H1 (cell line): Measurements from ENCODE around the gene RPL21. TPM values are rescaled to one million over a fixed set of nuclear protein-coding genes. Genes with fewer than 3 reads are reported as not detected.

Experiments used
- CTCF ChIA-PET: fragments of 300-600 bp; sonication (Branson Sonifier 250); formaldehyde crosslinking; loops from one replicate; lab custom pipeline; 2021; ENCODE audit not compliant: partially characterized antibody; lab: Charles Lee
- POLR2A ChIA-PET: fragments of 300-600 bp; sonication (Branson Sonifier 250); formaldehyde crosslinking; loops from one replicate; lab custom pipeline; 2021; ENCODE audit warnings: inconsistent platforms; ENCODE audit not compliant: partially characterized antibody; lab: Charles Lee
- DNase-seq, 2 experiments: peaks; one replicate each; pipeline versions ENCODE4 v3.0.0 to v3.0.0-alpha.2; 2010 to 2022; ENCODE audit warnings: low spot score in 2 of 2, low read depth in 1 of 2, mixed read lengths in 1 of 2
- FAIRE-seq: peaks from 2 replicates; lab custom pipeline; 2011; peaks lifted over from hg19 to GRCh38; lab: Jason Lieb, UNC
- H2AFZ ChIP-seq: 2 replicates; pipeline ENCODE4 v1.8.1; 2012; ENCODE audit warnings: low read length, inconsistent platforms
- H2AK5ac ChIP-seq: 2 replicates; pipeline ENCODE4 v1.6.1; 2013; ENCODE audit warnings: low read depth, low read length
- H2BK120ac ChIP-seq: replicated peaks from 2 replicates; pipeline ENCODE3; 2013; ENCODE audit warnings: low read depth, low read length, inconsistent platforms
- H2BK12ac ChIP-seq: 2 replicates; pipeline ENCODE4 v1.6.1; 2013; ENCODE audit warnings: low read depth, low read length
- H2BK15ac ChIP-seq: 2 replicates; pipeline ENCODE4 v1.6.1; 2013; ENCODE audit warnings: low read length
- H2BK20ac ChIP-seq: 2 replicates; pipeline ENCODE4 v1.6.1; 2013; ENCODE audit warnings: low read length
- H2BK5ac ChIP-seq: 2 replicates; pipeline ENCODE4 v1.6.1; 2013; ENCODE audit warnings: low read depth, low read length
- H3K14ac ChIP-seq: 2 replicates; pipeline ENCODE4 v1.6.1; 2013; ENCODE audit warnings: inconsistent platforms; ENCODE audit not compliant: insufficient read length
- H3K18ac ChIP-seq: 2 replicates; pipeline ENCODE4 v1.6.1; 2013; ENCODE audit warnings: low read length; ENCODE audit errors: extremely low read depth
- H3K23ac ChIP-seq: 2 replicates; pipeline ENCODE4 v1.6.1; 2013; ENCODE audit warnings: inconsistent platforms; ENCODE audit not compliant: insufficient read length
- H3K23me2 ChIP-seq: 2 replicates; pipeline ENCODE4 v1.6.1; 2013; ENCODE audit warnings: low read depth, low read length
- H3K27ac ChIP-seq: 2 replicates; pipeline ENCODE4 v1.6.1; 2011; ENCODE audit warnings: low read depth, low read length, inconsistent platforms
- H3K27me3 ChIP-seq, 4 experiments: replicated peaks in 1 of 4; 1 replicate in 1 of 4; 2 replicates in 3 of 4; pipeline versions ENCODE4 v1.6.1 to v1.8.1; 2011 to 2013; ENCODE audit warnings: low read length in 3 of 4, mild to moderate bottlenecking in 3 of 4, inconsistent platforms in 2 of 4, mixed read lengths in 2 of 4, moderate library complexity in 1 of 4; ENCODE audit not compliant: control insufficient read depth in 3 of 4, insufficient read depth in 3 of 4; ENCODE audit errors: extremely low read depth in 1 of 4
- H3K36me3 ChIP-seq, 4 experiments: 2 replicates each; pipeline versions ENCODE4 v1.6.1 to v1.8.1; 2011 to 2013; ENCODE audit warnings: mild to moderate bottlenecking in 4 of 4, low read length in 3 of 4, moderate library complexity in 2 of 4, control low read depth in 1 of 4, inconsistent platforms in 1 of 4; ENCODE audit not compliant: insufficient read depth in 4 of 4, control insufficient read depth in 2 of 4
- H3K4ac ChIP-seq: replicated peaks from 2 replicates; pipeline ENCODE3; 2013; ENCODE audit warnings: low read length, low read depth, mixed read lengths, inconsistent platforms; ENCODE audit not compliant: insufficient read length
- H3K4me1 ChIP-seq, 4 experiments: replicated peaks in 1 of 4; 1 replicate in 1 of 4; 2 replicates in 3 of 4; pipeline versions ENCODE4 v1.6.1 to v1.8.1; 2011 to 2013; ENCODE audit warnings: low read length in 3 of 4, inconsistent platforms in 2 of 4, mixed read lengths in 1 of 4; ENCODE audit not compliant: insufficient read depth in 4 of 4, control insufficient read depth in 3 of 4
- H3K4me2 ChIP-seq, 2 experiments: 2 replicates each; pipeline versions ENCODE4 v1.6.1 to v1.8.1; 2011 to 2013; ENCODE audit warnings: low read depth in 2 of 2, low read length in 2 of 2, control low read depth in 1 of 2, inconsistent platforms in 1 of 2, mild to moderate bottlenecking in 1 of 2; ENCODE audit not compliant: insufficient read depth in 1 of 2
- H3K4me3 ChIP-seq, 4 experiments: fragments of 200-600, 300-600 bp in 1 of 4; sonication (generic), shearing (Covaris generic), sonication (Bioruptor Twin) in 1 of 4; 2 replicates each; pipeline versions ENCODE4 v1.5.1 to v1.8.1; 2011 to 2016; ENCODE audit warnings: low read length in 4 of 4, low read depth in 3 of 4, control low read depth in 2 of 4, inconsistent platforms in 2 of 4, mild to moderate bottlenecking in 2 of 4, mixed read lengths in 1 of 4, moderate library complexity in 1 of 4; ENCODE audit not compliant: insufficient read depth in 2 of 4; ENCODE audit errors: extremely low read depth in 1 of 4
- H3K56ac ChIP-seq: replicated peaks from 2 replicates; pipeline ENCODE3; 2013; ENCODE audit warnings: low read depth, mild to moderate bottlenecking, mixed read lengths, low read length, inconsistent platforms; ENCODE audit not compliant: insufficient read length
- H3K79me1 ChIP-seq: 2 replicates; pipeline ENCODE4 v1.6.1; 2013; ENCODE audit warnings: low read depth, low read length, control low read depth
- H3K79me2 ChIP-seq, 2 experiments: 2 replicates each; pipeline versions ENCODE4 v1.6.1 to v1.8.1; 2012 to 2013; ENCODE audit warnings: low read length in 2 of 2, mild to moderate bottlenecking in 2 of 2, inconsistent platforms in 1 of 2; ENCODE audit not compliant: insufficient read depth in 2 of 2, control insufficient read depth in 1 of 2
- H3K9ac ChIP-seq, 4 experiments: replicated peaks in 1 of 4; 1 replicate in 1 of 4; 2 replicates in 3 of 4; pipeline versions ENCODE4 v1.6.1 to v1.8.1; 2011 to 2013; ENCODE audit warnings: low read depth in 3 of 4, low read length in 3 of 4, control low read depth in 2 of 4, mild to moderate bottlenecking in 2 of 4, moderate library complexity in 2 of 4, inconsistent platforms in 1 of 4; ENCODE audit errors: extremely low read depth in 1 of 4
- H3K9me3 ChIP-seq, 2 experiments: 2 replicates each; pipeline versions ENCODE4 v1.6.1 to v1.8.1; 2012 to 2013; ENCODE audit warnings: mild to moderate bottlenecking in 2 of 2, moderate library complexity in 2 of 2, control low read depth in 1 of 2, inconsistent platforms in 1 of 2, low read depth in 1 of 2, low read length in 1 of 2, mixed read lengths in 1 of 2; ENCODE audit not compliant: insufficient read depth in 2 of 2
- H4K20me1 ChIP-seq, 2 experiments: replicated peaks in 1 of 2; 2 replicates each; pipeline versions ENCODE3 to v1.8.1; 2011 to 2013; ENCODE audit warnings: inconsistent platforms in 2 of 2, low read length in 2 of 2, mild to moderate bottlenecking in 1 of 2; ENCODE audit not compliant: insufficient read depth in 2 of 2, control insufficient read depth in 1 of 2
- H4K5ac ChIP-seq: 2 replicates; pipeline ENCODE4 v1.6.1; 2013; ENCODE audit warnings: low read length, low read depth, mixed read lengths, inconsistent platforms; ENCODE audit not compliant: insufficient read length
- H4K8ac ChIP-seq: 2 replicates; pipeline ENCODE4 v1.8.0; 2013; ENCODE audit warnings: mild to moderate bottlenecking, moderate library complexity, low read length, inconsistent platforms; ENCODE audit not compliant: insufficient read depth; ENCODE audit errors: extremely low read depth
- H4K91ac ChIP-seq: replicated peaks from 2 replicates; pipeline ENCODE3; 2013; ENCODE audit warnings: low read length, mixed read lengths, inconsistent platforms; ENCODE audit not compliant: insufficient read length
- BCL11A ChIP-seq, 2 experiments: IDR thresholded peaks; one replicate each; pipeline ENCODE4 v1.6.1; 2011; ENCODE audit warnings: low read depth in 2 of 2, low read length in 2 of 2, mild to moderate bottlenecking in 2 of 2
- CREB1 ChIP-seq: IDR thresholded peaks from 2 replicates; pipeline ENCODE4 v1.6.1; 2012; ENCODE audit warnings: inconsistent platforms
- JUND ChIP-seq: IDR thresholded peaks from 2 replicates; pipeline ENCODE4 v1.6.1; 2011; ENCODE audit warnings: mild to moderate bottlenecking, improper control_type of control experiment, low read length
- KDM1A ChIP-seq: fragments of 200-600, 300-600 bp; sonication (generic); IDR thresholded peaks from 2 replicates; pipeline ENCODE4 v1.7.1; 2016; ENCODE audit warnings: mild to moderate bottlenecking, low read length, borderline replicate concordance
- KDM4A ChIP-seq: IDR thresholded peaks from one replicate; pipeline ENCODE4 v1.7.1; 2012; ENCODE audit warnings: low read depth, mild to moderate bottlenecking, moderate library complexity, low read length, inconsistent platforms; ENCODE audit not compliant: severe bottlenecking
- RXRA ChIP-seq: IDR thresholded peaks from 2 replicates; pipeline ENCODE4 v1.6.1; 2011; ENCODE audit warnings: low read depth, mild to moderate bottlenecking, low read length, moderate library complexity; ENCODE audit not compliant: insufficient read depth
- SIX5 ChIP-seq: IDR thresholded peaks from 2 replicates; pipeline ENCODE4 v1.6.1; 2011; ENCODE audit warnings: mild to moderate bottlenecking, low read depth, low read length
- SP4 ChIP-seq: IDR thresholded peaks from 2 replicates; pipeline ENCODE4 v1.6.1; 2012; ENCODE audit warnings: low read length, inconsistent platforms
- TCF12 ChIP-seq: IDR thresholded peaks from 2 replicates; pipeline ENCODE4 v1.6.1; 2011; ENCODE audit warnings: low read depth, mild to moderate bottlenecking, low read length
- WGBS, 2 experiments: shearing (Covaris generic) in 1 of 2; methylation state at CpG; one replicate each; pipeline versions ENCODE4 v1.1.6 to v1.1.7; 2013 to 2015; ENCODE audit warnings: low lambda C conversion rate in 2 of 2, mixed read lengths in 2 of 2, inconsistent platforms in 1 of 2, low coverage in 1 of 2, missing lambda C conversion rate in 1 of 2; ENCODE audit not compliant: insufficient replicate concordance in 2 of 2, insufficient coverage in 1 of 2, insufficient read length in 1 of 2; ENCODE audit errors: extremely low coverage in 1 of 2, missing lambda C conversion rate in 1 of 2; 5-methylcytosine and 5-hydroxymethylcytosine counted together
- polyA plus RNA-seq, 7 experiments: library from polyadenylated mRNA; depleted of rRNA in 3 of 7; stranded (reverse) in 5 of 7; unstranded in 2 of 7; fragments of >200 nt in 5 of 7; fragments of 200-250 nt in 2 of 7; gene quantifications; 1 replicate in 5 of 7; 2 replicates in 1 of 7; 4 replicates in 1 of 7; pipeline versions ENCODE4 v1.2.1 to v1.2.3, GENCODE V29; 2011 to 2013; ENCODE audit warnings: missing spikeins in 2 of 7, mixed read lengths in 2 of 7
- total RNA-seq: library from RNA; stranded (reverse); fragmentation: NEBNext Ultra II Directional; extraction: Animal tissue kit (Norgen Biotek cat#: 25700); gene quantifications from 2 replicates; pipeline ENCODE4 v1.2.1, GENCODE V29; 2021

RPL21 gene
- total and polyA plus RNA-seq, 2 of the 8 experiments (the other 6 are each of a cell fraction or from before 2014, with no cell fraction given): 624 to 1,283 TPM

GRCh38 chr13:27295096-27295495 is 43.7 kb downstream of the RPL21 start:
- H3K4me3 ChIP-seq: no peak overlapping the region
- no peak overlapping the region for H3K4me2 ChIP-seq
- H3K4ac ChIP-seq: no peak overlapping the region
- H3K9ac ChIP-seq: no peak overlapping the region
- DNase-seq (no peak), FAIRE-seq (no peak)
- no peak overlapping the region for H2BK12ac ChIP-seq
- no peaks in the 10 kb centered on the region for H4K20me1 ChIP-seq
- no peak overlapping the region for H2AK5ac ChIP-seq
- no peak overlapping the region for H4K8ac ChIP-seq
- TF ChIP-seq TCF12 (no peak), SIX5 (no peak), KDM1A (no peak), SP4 (no peak), JUND (no peak), CREB1 (no peak), KDM4A (no peak), RXRA (no peak), BCL11A (IDR thresholded peaks at IDR 0.05; ENCODE audit: low read depth in 2 of 2, low read length in 2 of 2) (no peak)
- no peaks in the 10 kb centered on the region for H3K79me2 ChIP-seq
- H3K18ac ChIP-seq: no peak overlapping the region
- H2BK15ac ChIP-seq: no peak overlapping the region
- H2BK120ac ChIP-seq: no peak overlapping the region
- no peak overlapping the region for H4K91ac ChIP-seq
- 90% methylated on average over 7 of the region's 7 CpGs; no CpG with 5 or more reads in 1 of the 2 experiments for WGBS, 2 experiments
- no peaks in the 10 kb centered on the region for H3K79me1 ChIP-seq
- H3K4me1 ChIP-seq: no peaks in the 10 kb centered on the region
- no peaks in the 10 kb centered on the region for H3K27me3 ChIP-seq
- H3K23ac ChIP-seq: no peak overlapping the region
- no peak overlapping the region for H2BK20ac ChIP-seq
- no peaks in the 10 kb centered on the region for H3K9me3 ChIP-seq
- no peak overlapping the region for H2AFZ ChIP-seq
- H3K56ac ChIP-seq: no peak overlapping the region
- no peak overlapping the region for H2BK5ac ChIP-seq
- no peaks in the 10 kb centered on the region for H3K36me3 ChIP-seq
- no peaks in the 10 kb centered on the region for H3K23me2 ChIP-seq
- H3K27ac ChIP-seq: no peak overlapping the region
- ChIA-PET POLR2A (no interaction called here), CTCF (interaction anchor here (1.3 to 2.9 kb wide), 4 partner anchors 10 to 64 kb away, joined by 3 to 7 read pairs (median 5); no protein-coding TSS in a partner anchor)
- H4K5ac ChIP-seq: no peak overlapping the region
- H3K14ac ChIP-seq: no peak overlapping the region
